ENCODE results near the gene GALNT9.

GRCh38 chr12:132360906-132361777, 31.8 kb upstream of the GALNT9 start:
- no peak for TF ChIP-seq CTCF (IDR thresholded peaks at IDR 0.05 in 2 of 3, conservative IDR thresholded peaks at IDR 0.05 in 1 of 3; ENCODE audit: borderline replicate concordance in 1 of 3, insufficient read depth in 1 of 3, low read depth in 2 of 3, low read length in 2 of 3)
- TF ChIP-seq SIN3A (IDR thresholded peaks at IDR 0.05; ENCODE audit: low read depth) = no peak
- TF ChIP-seq TCF7L2 (IDR thresholded peaks at IDR 0.05; ENCODE audit: borderline replicate concordance, extremely low read depth, insufficient read depth, insufficient read length) = no peak
- no peak for TF ChIP-seq POLR2AphosphoS5 (IDR thresholded peaks at IDR 0.05; ENCODE audit: low read depth, low read length)
- no peak for TF ChIP-seq JUND (IDR thresholded peaks at IDR 0.05)
- TF ChIP-seq POLR2A (IDR thresholded peaks at IDR 0.05; ENCODE audit: borderline replicate concordance, extremely low read depth, insufficient read depth, insufficient read length) = no peak
- TF ChIP-seq ZFX (IDR thresholded peaks at IDR 0.05) = no peak
- TF ChIP-seq EZH2 (IDR thresholded peaks at IDR 0.05) = no peak
- no peak for TF ChIP-seq EGR1 (IDR thresholded peaks at IDR 0.05; ENCODE audit: low read depth)
- TF ChIP-seq CEBPB (IDR thresholded peaks at IDR 0.05; ENCODE audit: low read depth) = no peak
- TF ChIP-seq MAX (IDR thresholded peaks at IDR 0.05) = no peak
- no peak for TF ChIP-seq FOSL1 (IDR thresholded peaks at IDR 0.05; ENCODE audit: low read depth)

Data from HCT116 (cell line).